ENCODE results near the gene RALB. TPM values are rescaled to one million over a fixed set of nuclear protein-coding genes. Genes with fewer than 3 reads are reported as not detected.

The RALB gene, protein sequence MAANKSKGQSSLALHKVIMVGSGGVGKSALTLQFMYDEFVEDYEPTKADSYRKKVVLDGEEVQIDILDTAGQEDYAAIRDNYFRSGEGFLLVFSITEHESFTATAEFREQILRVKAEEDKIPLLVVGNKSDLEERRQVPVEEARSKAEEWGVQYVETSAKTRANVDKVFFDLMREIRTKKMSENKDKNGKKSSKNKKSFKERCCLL
- 88.6 and 110 TPM in 2 replicates for total RNA-seq (2014; rRNA removed; shearing (Covaris generic); ENCODE audit: low replicate concordance)

DNA sequence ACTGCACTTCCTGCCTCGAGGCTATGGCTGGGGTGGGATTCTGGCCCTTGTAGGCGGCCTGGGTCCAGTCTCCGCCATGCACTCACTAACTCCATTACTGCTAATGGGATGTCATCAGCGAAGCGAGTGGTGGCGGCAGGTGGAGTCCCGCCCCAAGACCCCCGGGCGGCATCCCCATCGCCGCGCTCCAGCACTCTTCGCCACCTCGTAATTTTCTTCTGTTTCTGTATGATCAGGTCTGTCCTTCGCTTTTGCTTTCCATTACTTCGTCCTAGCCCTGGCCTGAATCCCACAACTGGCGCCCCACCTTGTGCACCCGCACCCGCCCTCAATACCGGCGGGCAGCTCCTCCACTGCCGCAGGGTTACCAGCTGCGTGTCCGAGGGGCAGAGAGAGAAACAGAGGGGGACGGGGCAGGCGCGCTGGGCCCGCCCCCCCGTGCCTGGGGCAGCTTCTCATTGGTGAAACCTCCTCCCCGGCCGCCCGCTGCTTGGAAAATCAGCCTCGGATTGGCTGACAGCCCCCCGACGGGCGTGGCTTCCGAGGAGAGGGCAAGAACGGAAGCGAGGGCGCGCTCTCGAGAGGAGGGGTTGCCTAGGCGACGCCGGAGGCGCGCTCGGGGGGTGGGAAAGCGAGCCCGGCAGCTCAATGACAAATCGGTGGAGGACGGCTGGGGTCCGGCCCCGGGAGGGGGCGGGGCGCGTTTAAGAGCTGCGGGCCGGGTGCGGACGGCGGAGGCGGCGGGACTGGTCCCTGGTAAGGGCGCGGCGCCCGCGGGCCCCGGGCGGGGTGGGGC is at the start of gene RALB:
TSS of gene RALB (plus strand) at position 628 of the 796 bp plus-strand sequence. CDS start 25,813 bp downstream, outside the sequence.
- Histone ChIP-seq H3K9me3 (no peaks in the 10 kb centered on the region), H3K36me3 (peaks cover 7% of the 10 kb centered on the region), H3K4me3 (peak within 1 kb of the TSS; percentile 82), H3K27me3 (no peaks in the 10 kb centered on the region)
- peak; percentile 99 for DNase-seq

DNA sequence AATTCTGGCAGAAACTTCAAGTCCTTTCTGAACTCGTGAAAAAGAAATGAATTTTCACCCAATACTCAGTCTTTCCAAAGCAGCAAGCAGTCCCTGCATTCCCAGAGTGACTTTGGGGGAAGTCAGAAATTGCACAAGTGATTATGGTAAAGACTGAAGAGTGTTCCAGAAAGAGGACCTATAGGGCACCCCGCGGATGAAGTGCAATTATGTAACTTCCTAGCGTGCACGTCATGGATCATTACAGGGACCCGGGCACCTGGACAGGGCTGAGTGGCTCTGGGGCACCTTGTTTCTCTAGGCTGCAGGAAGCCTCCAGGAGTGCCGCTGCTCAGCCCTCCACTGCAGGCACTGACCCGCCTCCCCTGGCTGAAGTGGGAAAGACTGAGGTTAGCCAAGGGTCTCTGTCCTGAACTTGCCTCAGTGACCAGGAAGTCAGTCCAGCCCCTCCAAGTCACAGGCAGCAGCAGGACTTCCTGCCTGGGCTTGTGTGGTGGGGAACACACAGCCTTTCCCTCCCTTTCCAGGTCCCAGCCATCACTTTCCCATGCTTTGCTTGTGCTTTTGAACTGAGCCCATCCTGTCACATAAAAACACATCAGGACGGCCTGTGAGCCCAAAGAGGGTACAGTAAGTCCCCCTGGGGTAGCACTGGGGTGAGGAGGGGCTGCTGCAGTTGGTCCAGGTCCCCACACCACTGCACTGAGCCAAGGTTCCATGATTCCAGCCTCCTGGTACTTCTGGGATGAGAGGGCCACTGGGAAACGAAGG is 49.2 kb upstream of the RALB start:
- Histone ChIP-seq H3K4me3 (no peak overlapping the region), H3K27me3 (no peaks in the 10 kb centered on the region), H3K9me3 (peaks cover under 1% of the 10 kb centered on the region; the same call in 1 of the 2 replicates), H3K36me3 (no peaks in the 10 kb centered on the region)
- no peak for DNase-seq

DNA sequence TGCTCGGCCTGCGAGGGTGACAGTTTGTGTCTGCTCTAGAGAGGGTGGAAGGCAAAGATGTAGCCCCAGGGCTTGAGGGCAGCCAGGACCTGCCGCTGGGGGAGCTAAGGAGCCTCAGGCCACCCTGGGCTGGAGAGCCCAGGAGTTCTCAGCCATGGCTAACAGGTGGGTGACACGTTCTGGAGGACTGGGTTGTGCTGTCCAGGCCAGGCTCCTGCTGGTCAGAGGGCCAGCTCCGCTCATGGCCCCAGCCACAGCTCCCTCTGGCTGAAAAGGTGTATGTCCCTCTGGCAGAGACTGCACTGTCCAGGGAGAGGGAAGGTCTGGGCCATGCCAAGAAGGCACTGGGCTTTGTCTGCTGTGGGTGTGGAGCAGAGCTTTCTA is 48.6 kb upstream of the RALB start:
- no peak overlapping the region for H3K4me3 ChIP-seq
- H3K36me3 ChIP-seq = no peaks in the 10 kb centered on the region
- no peaks in the 10 kb centered on the region for H3K9me3 ChIP-seq
- H3K27me3 ChIP-seq = no peaks in the 10 kb centered on the region
- DNase-seq = no peak

DNA sequence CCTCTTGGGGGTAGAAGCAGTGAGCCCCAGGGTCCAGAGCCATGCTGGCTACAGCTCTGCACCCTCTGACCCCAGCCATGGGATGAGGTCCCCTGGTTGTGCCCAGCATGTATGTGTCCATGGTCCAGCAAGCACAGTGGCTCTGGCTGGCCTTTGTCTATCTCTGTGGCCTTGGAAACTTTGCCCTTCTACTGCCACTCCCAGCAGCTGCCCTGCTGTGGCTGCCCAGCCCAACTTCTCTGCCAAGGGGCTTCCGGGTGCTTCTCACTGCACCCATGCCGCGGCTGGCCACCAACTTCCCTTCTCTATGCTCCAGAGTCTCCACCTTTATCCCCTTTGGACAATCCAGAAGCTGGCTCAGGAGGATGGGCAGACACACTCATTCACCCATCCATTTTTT is 48.2 kb upstream of the RALB start:
- no peaks in the 10 kb centered on the region for H3K27me3 ChIP-seq
- no peaks in the 10 kb centered on the region for H3K36me3 ChIP-seq
- no peaks in the 10 kb centered on the region for H3K9me3 ChIP-seq
- no peak for DNase-seq
- H3K4me3 ChIP-seq = no peak overlapping the region

DNA sequence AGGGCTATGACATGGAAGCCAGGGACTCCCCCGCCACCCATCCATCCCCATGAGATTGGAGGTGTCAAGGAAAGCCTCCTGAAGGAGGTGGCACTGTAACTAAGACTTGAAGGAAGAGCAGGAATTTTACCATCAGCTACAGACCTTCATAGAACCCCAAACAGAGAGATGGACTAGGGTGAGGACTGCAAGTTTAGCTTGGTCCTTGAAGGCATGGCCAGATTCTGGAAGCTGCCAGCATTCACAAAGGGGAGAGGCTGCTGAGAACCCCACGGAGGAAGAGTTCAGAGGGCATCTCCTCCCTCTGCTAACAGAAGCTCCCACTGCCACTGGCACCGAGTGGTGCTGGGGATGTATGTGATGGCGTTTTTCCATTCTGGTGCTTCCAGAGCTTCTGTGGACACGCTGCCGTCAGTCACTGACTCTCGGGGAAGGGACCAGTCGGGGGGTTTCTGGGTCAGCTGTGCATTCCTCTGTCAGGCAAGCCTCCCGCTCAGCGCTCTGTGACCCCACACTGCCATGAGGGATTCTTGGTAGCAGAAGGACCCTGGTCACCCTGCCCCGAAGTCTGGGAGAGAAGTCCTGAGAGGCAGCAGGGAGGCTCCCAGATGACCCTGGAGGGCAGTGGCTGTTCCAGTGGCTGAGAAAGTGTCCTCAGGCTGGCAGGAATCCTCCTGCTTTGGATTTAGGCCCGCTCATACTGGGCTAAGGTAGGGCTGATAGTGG is 47.5 kb upstream of the RALB start:
- DNase-seq = no peak
- Histone ChIP-seq H3K36me3 (no peaks in the 10 kb centered on the region), H3K9me3 (no peaks in the 10 kb centered on the region), H3K27me3 (no peaks in the 10 kb centered on the region), H3K4me3 (no peak overlapping the region)

DNA sequence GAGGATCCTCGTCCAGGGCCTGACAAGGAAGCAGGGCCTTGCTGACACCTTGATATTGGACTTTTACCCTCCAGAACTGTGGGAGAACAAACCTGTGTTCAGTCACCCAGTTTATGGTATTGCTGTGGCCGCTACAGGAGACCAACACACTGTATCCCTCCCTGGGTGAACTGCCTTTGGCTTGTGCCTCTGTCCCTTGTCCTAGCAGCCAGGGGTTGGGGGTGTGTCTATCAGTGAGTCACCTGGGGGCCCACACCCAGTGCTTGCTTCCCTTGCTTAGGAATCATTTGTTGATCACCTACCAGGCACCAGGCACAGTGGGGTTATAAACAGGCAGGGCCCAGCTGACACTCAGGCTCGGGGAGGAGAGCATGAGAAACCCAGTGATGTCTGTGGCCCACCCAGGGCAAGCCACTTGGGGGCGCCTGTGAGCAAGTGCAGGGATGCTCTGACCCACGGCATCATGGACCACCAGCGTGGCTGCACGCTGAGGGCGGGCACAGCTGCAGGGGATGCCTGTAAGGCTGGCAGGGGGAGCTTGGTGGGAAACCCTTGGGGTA is 46.5 kb upstream of the RALB start:
- Histone ChIP-seq H3K36me3 (no peaks in the 10 kb centered on the region), H3K27me3 (no peaks in the 10 kb centered on the region), H3K4me3 (no peak overlapping the region), H3K9me3 (no peaks in the 10 kb centered on the region)
- no peak for DNase-seq

DNA sequence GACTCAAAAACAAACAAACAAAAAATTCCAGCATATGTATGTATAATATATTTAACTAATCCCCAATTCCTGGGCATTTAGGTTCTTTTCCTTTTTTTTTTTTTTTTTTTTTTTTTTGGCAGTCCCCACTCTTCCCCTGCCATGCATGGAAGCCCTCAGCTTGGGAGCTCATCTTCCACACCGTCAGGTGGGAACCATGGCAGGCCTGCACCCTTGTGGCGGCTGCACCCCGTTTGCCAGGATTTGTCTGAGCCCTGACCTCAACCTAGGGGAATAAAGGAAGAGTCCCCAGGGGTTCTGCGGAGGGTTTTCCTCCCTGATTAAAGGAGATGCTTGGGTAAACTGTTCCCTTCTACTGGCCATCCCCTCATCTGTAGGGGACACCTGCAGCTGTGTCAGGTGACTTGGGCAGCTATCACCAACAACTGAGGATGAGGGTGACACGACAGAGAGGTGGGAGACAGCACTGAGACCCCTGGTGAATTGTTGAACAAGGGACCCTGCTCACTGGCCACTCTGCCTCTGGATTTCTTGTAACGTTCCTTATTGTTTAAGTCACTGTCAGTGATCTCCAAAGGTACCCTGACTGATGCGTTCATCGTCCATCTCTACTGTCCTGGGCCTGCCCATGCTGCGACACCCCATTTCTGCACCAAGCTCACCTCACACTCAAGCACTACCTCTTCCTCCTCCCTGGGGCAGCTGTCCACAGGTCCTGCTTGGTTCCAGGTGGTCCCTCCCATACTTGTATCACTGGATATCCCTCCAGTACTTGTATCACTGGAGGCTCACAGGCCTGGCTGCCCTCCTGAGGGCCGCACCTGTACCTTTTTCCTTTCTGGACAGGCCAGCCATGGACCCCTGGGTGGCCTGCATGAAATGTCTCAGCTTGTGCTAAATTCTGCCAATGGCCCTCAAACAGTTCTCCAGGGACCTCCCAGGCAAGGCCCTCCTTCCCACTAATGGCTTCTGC is 44.0 kb upstream of the RALB start:
- no peaks in the 10 kb centered on the region for H3K27me3 ChIP-seq
- no peak for DNase-seq
- no peak overlapping the region for H3K4me3 ChIP-seq
- H3K36me3 ChIP-seq = no peaks in the 10 kb centered on the region
- H3K9me3 ChIP-seq = no peaks in the 10 kb centered on the region

DNA sequence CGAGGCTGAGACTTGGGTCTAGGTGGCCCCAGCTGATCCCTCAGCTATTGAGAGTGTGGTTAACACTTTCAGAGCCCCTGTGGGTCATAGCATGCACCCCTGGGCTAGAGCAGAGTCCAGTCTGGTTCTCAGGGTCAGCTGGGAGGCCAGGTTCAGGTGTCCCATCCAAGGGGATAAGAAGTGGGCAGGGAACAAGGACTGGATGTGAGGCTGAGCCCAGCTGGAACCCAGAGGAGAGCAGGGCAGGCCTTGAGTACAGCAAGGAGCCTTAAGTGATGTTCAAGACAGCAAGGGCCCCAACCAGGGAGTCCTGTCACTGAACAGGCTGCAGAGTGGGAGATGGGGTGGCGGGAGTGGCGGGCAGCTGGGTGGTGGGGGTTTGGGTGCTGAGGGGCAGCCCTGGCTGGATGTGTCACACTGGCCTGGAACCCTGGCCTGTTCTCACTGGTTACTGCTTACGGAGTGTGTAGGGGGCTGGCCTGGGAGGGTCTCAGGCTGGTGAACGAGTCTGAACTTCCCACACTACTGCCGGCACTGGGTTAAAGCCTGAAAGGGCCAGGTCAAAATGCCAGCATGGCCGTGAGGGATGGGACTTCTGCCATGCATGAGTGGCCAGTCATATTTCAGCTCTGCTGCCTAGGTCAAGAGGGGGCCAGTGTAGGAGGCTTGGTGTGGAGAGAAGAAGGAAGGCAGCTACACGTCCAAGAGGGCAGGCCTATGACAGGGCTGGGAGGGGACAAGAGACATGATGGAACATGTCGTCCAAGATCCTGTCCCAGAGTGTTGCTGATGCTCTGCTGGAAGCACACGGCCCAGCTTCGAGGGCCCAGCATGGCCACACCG is 43.0 kb upstream of the RALB start:
- no peak for DNase-seq
- Histone ChIP-seq H3K4me3 (no peak overlapping the region), H3K27me3 (no peaks in the 10 kb centered on the region)

DNA sequence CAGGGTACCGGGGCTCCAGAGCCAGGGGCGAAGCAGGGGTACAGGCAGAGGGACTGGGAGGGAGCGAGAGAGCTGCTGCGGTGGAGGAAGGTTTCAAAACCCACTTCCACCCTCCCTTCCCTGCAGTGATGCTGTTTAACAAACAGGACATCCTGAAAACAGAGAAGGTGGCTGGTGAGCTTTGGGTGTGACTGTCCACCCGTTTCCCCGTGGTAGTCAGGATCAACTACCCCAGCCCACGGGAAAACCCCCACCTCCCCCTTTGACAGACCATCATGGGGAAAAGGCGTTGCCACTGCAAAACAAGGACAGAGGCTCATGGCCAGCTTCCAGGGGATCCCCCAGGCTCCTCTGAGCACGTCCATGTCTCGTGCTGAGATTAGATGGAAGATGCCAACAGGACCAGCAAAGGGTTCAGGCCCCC is 42.4 kb upstream of the RALB start:
- H3K4me3 ChIP-seq = no peak overlapping the region
- no peaks in the 10 kb centered on the region for H3K27me3 ChIP-seq
- no peaks in the 10 kb centered on the region for H3K36me3 ChIP-seq
- no peaks in the 10 kb centered on the region for H3K9me3 ChIP-seq
- no peak for DNase-seq

More for the DNA sequence above, 43.0 kb upstream of the RALB start:
- Histone ChIP-seq H3K9me3 (no peaks in the 10 kb centered on the region), H3K36me3 (no peaks in the 10 kb centered on the region)

DNA sequence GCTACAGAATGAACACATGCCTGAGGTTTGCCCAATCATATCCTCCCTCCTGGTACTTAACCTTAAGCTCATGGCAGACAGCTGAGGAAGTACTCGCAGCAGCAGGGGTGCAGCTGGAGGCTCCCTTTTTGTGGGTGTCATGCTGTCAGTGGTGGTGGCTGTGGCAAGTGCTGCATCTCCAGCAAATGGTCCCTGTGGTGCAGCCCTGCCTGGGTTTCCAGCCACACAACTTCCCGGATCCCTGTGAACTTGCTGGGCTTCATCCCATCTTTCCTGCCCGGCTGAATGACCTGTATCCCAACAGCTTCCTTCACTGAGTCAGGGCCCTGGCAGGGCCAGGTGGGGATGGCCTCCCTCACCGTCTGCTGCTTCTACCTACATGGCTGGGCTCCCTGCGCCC is 34.5 kb upstream of the RALB start:
- no peak for DNase-seq
- no peaks in the 10 kb centered on the region for H3K9me3 ChIP-seq
- no peak overlapping the region for H3K4me3 ChIP-seq

DNA sequence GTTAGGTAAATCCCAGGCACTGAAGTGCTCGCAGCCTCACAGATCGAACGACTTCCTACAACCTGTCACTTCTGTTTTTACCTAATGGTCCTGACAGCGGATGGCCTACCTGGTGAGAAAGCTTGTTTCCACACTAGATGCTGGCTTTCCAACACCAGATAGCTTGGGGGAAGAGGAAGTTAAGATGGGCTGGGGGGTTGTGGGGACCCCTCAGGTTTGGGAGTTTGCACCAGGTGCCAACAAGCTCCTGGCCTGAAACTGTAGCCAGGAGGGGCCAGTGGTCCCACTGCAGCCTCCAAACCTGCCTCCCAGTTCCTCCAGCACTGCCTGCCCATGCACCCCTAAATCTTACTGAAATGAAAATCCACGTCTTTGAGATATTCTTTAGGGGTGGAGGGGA is 33.4 kb upstream of the RALB start:
- no peak for DNase-seq
- H3K27me3 ChIP-seq = no peaks in the 10 kb centered on the region

More for the DNA sequence above, 34.5 kb upstream of the RALB start:
- Histone ChIP-seq H3K36me3 (peaks cover 38% of the 10 kb centered on the region), H3K27me3 (no peaks in the 10 kb centered on the region)

DNA sequence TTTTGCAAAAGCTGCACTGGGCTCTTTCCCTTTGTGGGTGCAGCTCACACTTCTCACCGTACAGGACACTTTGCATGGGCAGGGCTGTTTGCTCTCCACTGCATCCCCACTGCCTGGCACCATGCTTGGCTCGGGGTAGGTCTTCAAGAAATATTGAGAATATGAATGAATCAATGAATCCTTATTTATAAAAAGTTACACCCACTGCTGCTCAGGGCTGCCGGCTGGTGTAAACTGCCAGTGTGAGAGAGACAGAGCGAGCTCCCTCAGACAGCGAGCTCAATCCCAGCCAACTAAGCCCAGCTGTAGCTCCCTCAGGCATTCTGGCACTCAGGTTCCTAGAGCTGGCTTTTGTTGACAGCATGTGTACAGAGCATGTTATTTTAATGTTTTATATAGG is 32.9 kb upstream of the RALB start:
- DNase-seq = no peak
- Histone ChIP-seq H3K36me3 (peaks cover 38% of the 10 kb centered on the region), H3K27me3 (no peaks in the 10 kb centered on the region), H3K4me3 (no peak overlapping the region), H3K9me3 (no peaks in the 10 kb centered on the region)

More for the DNA sequence above, 33.4 kb upstream of the RALB start:
- Histone ChIP-seq H3K36me3 (peaks cover 38% of the 10 kb centered on the region), H3K4me3 (no peak overlapping the region), H3K9me3 (no peaks in the 10 kb centered on the region)

DNA sequence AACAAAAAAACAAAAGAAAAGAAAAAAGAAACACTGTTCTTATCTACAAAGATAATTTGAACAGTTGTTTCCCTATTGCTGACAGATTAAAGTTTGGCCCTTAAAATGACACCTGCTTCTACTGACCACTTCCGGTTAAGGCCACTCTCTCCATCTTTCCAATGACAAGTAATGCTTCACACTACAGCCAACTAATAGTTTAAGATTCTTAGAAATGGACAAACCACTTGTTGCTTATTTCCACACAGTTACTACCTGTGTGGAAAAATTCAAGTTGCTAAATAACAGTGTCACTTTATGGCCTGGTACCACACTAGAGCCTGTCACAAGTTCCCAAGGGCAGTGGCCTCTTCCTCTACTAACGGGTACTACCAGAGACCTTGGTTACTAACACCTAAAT is 31.9 kb upstream of the RALB start:
- no peaks in the 10 kb centered on the region for H3K9me3 ChIP-seq
- DNase-seq = no peak
- H3K36me3 ChIP-seq = peaks cover 38% of the 10 kb centered on the region
- H3K4me3 ChIP-seq = no peak overlapping the region
- no peaks in the 10 kb centered on the region for H3K27me3 ChIP-seq

DNA sequence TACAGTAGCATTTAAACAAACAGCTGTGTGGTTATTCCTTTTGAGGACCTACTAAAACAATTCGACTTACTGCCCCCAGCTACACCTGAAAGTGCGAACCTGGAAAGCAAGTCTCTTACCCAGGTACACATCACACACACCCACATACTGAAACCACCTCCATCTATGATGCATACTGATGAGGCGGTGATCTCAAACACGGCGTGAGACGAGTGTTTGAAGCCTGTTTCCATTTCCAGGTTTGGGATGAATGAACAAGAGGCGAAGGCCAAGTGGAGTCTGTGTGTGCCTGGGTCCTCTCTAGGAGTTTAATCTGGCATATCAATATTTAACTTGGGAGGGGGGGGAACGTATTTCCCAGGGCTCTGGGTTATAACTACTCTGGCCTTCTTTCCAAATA is 31.0 kb upstream of the RALB start:
- H3K36me3 ChIP-seq = peaks cover 38% of the 10 kb centered on the region
- no peaks in the 10 kb centered on the region for H3K9me3 ChIP-seq
- no peak for DNase-seq
- H3K27me3 ChIP-seq = no peaks in the 10 kb centered on the region
- H3K4me3 ChIP-seq = no peak overlapping the region; the same call in 1 of the 2 replicates

Data from MG63 (cell line).